Thyroid gland (tissue), 4 donors: Measurements from ENCODE around the gene HOXC9. TPM values are rescaled to one million over a fixed set of nuclear protein-coding genes. Genes with fewer than 3 reads are reported as not detected.

ENCODE experiments used
- DNase-seq, 2 donors: peaks; one replicate each; pipeline ENCODE4 v3.0.0-alpha.2; 2019
- H3K27ac ChIP-seq, 3 donors: fragments of 200-600 bp; sonication (generic); 1 replicate in 2 of 3; 2 replicates in 1 of 3; pipeline ENCODE4 v1.5.1; 2016 to 2019; ENCODE audit warnings: mild to moderate bottlenecking in 1 of 3, moderate library complexity in 1 of 3
- H3K27me3 ChIP-seq: fragments of 200-600 bp; sonication (generic); one replicate; pipeline ENCODE4 v1.5.1; 2019
- H3K36me3 ChIP-seq, 2 donors: fragments of 200-600 bp; sonication (generic); one replicate each; pipeline ENCODE4 v1.5.1; 2016 to 2019
- H3K4me1 ChIP-seq, 2 donors: fragments of 200-600 bp; sonication (generic); one replicate each; pipeline ENCODE4 v1.5.1; 2017 to 2019
- H3K4me3 ChIP-seq, 3 donors: fragments of 200-600 bp; sonication (generic); replicated peaks in 1 of 3; 1 replicate in 2 of 3; 2 replicates in 1 of 3; pipeline ENCODE4 v1.5.1; 2016; ENCODE audit warnings: mild to moderate bottlenecking in 1 of 3
- H3K9me3 ChIP-seq: fragments of 200-600 bp; sonication (generic); one replicate; pipeline ENCODE4 v1.5.1; 2017
- POLR2A ChIP-seq, 2 donors: fragments of 450-650 bp; IDR thresholded peaks; one replicate each; pipeline ENCODE4 v1.6.1; 2017; ENCODE audit warnings: antibody characterized with exemption in 2 of 2, mild to moderate bottlenecking in 2 of 2, moderate library complexity in 1 of 2
- WGBS, 2 donors: methylation state at CpG; one replicate each; pipeline ENCODE4 v1.1.5; 2017; 5-methylcytosine and 5-hydroxymethylcytosine counted together
- intact Hi-C: fragments of 100-400 bp; cut with DNase I; formaldehyde crosslinking; loops from one replicate; pipeline ENCODE4 v1.15.1; 2023
- total RNA-seq, 4 donors: library from RNA; depleted of rRNA; stranded (reverse); fragments of >200 nt; gene quantifications; one replicate each; pipeline ENCODE4 v1.2.3, GENCODE V29; 2016
- TF ChIP-seq, protein P1 (sequence below), 6 experiments: fragments of 200-600 bp in 3 of 6; fragments of 450-650 bp in 3 of 6; sonication (generic) in 3 of 6; IDR thresholded peaks; one replicate each; pipeline ENCODE4 v1.5.1; 2016 to 2019; ENCODE audit warnings: antibody characterized with exemption in 6 of 6, mild to moderate bottlenecking in 2 of 6, inconsistent platforms in 1 of 6, moderate library complexity in 1 of 6

Gene HOXC9
- total RNA-seq, 4 donors from 2014 or later = 0.22 to 0.27 TPM; not detected in 2

DNA sequence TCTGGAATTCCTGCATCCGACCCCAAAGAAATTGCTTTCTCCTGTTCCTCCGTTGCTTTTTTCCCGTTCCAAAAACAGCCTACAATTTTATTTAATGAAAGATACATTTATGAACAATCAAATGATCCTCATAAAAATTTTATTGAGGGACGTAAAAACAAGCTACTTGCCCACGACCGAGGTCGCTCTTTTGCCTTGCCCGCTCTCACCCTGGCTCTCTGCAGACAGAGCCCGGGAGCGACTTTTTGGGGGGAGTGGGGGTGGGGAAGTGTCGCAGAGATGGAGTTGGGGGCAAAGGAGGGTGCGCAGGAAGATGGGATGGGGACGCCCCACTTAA, 1.1 kb upstream of the HOXC9 start:
- H3K4me3 ChIP-seq = no peak overlapping the region
- H3K9me3 ChIP-seq = no peaks in the 10 kb centered on the region
- intact Hi-C loops = no loop called here
- DNase-seq = no peak
- 11 to 12% methylated on average over 13 of the region's 13 CpGs for WGBS, 2 donors
- no peak for TF ChIP-seq POLR2A (IDR thresholded peaks at IDR 0.05)
- TF ChIP-seq, protein P1, sequence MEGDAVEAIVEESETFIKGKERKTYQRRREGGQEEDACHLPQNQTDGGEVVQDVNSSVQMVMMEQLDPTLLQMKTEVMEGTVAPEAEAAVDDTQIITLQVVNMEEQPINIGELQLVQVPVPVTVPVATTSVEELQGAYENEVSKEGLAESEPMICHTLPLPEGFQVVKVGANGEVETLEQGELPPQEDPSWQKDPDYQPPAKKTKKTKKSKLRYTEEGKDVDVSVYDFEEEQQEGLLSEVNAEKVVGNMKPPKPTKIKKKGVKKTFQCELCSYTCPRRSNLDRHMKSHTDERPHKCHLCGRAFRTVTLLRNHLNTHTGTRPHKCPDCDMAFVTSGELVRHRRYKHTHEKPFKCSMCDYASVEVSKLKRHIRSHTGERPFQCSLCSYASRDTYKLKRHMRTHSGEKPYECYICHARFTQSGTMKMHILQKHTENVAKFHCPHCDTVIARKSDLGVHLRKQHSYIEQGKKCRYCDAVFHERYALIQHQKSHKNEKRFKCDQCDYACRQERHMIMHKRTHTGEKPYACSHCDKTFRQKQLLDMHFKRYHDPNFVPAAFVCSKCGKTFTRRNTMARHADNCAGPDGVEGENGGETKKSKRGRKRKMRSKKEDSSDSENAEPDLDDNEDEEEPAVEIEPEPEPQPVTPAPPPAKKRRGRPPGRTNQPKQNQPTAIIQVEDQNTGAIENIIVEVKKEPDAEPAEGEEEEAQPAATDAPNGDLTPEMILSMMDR (IDR thresholded peaks at IDR 0.05) = no peak
- H3K36me3 ChIP-seq = no peaks in the 10 kb centered on the region
- H3K27ac ChIP-seq = no peak overlapping the region
- peaks cover 11 to 42% of the 10 kb centered on the region in 2 donors for H3K4me1 ChIP-seq
- H3K27me3 ChIP-seq = peaks cover 93% of the 10 kb centered on the region

DNA sequence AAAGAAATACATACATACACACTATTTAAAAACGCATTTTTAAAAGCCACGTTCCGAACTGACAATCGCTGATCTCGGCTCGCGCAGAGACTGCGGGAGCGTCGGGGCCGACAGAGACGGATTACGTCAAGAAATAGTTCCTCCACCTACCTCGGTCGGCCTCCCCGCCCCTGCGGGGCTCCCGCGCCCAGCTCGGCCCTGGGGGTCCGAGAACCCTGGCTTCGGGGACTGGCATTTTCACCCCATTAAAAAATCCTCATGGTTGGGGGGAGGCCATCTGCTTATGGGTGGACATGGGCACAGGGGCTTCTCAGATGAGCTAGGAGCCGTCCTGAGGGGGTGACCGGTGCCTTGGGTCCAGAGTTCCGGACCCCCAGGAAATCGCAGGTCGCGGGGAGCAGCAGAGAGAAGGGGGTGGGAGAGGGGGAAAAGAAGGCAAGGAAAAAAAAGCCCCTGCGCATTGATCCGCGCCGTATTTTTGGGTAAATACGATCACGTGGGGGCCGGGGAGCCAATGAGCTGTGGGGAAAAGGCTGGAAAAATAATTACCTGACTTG, 324 bp upstream of the HOXC9 start:
- WGBS, 2 donors = 4 to 8% methylated on average over 19 to 35 of the region's 35 CpGs
- DNase-seq = no peak
- H3K27ac ChIP-seq = no peak overlapping the region
- H3K4me3 ChIP-seq = no peak overlapping the region
- H3K4me1 ChIP-seq = peaks cover 7 to 36% of the 10 kb centered on the region in 2 donors
- no peaks in the 10 kb centered on the region for H3K9me3 ChIP-seq
- no peak for TF ChIP-seq POLR2A (IDR thresholded peaks at IDR 0.05)
- TF ChIP-seq, protein P1 (IDR thresholded peaks at IDR 0.05) = no peak
- intact Hi-C loops = no loop called here
- H3K27me3 ChIP-seq = peaks cover 92% of the 10 kb centered on the region
- no peaks in the 10 kb centered on the region for H3K36me3 ChIP-seq

DNA sequence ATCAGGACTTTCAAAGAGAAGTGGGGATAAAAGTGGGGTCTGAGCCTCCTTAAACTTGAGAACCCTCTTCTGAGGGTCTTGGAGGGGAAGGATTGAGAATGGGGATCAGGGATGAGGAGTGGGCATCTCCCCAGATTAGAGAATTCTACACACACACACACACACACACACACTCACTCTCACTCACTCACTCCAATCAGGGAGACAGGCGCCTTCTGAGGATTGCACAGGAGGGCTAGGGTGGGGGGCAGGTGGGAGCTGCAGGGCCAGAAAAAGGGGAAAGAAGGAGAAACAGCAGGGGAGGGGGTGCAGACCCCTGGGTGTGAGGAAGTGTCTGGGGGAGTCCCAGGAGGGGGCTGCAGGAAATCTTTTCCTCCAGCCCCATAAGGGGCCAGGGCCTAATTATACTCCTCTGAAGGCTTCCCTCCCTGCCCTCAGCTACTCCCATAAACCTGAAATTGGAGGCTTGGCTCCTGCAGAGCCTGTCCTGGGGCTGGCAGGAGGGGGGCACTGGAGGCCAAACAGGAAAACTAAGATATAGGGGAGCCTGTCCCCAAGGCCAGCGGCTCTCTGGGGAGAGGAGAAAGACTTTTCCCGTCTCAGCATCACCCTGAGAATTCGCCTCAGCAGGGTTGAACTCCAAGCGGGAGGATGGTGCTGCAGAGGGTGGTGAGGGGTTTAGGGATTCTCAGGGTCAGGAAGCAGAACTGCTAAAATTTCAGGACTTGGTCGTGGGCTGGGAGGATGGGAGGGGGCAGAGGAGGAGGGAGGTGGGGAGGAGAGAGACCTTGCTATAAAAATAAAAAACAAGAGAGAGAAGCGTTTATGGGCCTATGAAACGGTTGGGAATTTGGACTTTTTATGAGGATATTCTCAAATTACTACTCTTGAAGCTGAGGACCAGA, 1.6 kb downstream of the HOXC9 start:
- Histone ChIP-seq H3K4me3 (no peak overlapping the region), H3K4me1 (peaks cover 4 to 28% of the 10 kb centered on the region in 2 donors), H3K36me3 (no peaks in the 10 kb centered on the region), H3K9me3 (no peaks in the 10 kb centered on the region), H3K27me3 (peaks cover 89% of the 10 kb centered on the region), H3K27ac (no peak overlapping the region)
- no peak for TF ChIP-seq POLR2A (IDR thresholded peaks at IDR 0.05)
- TF ChIP-seq, protein P1 (IDR thresholded peaks at IDR 0.05) = no peak
- no peak for DNase-seq
- intact Hi-C loops = no loop called here
- 20 to 25% methylated on average over 8 of the region's 8 CpGs for WGBS, 2 donors

DNA sequence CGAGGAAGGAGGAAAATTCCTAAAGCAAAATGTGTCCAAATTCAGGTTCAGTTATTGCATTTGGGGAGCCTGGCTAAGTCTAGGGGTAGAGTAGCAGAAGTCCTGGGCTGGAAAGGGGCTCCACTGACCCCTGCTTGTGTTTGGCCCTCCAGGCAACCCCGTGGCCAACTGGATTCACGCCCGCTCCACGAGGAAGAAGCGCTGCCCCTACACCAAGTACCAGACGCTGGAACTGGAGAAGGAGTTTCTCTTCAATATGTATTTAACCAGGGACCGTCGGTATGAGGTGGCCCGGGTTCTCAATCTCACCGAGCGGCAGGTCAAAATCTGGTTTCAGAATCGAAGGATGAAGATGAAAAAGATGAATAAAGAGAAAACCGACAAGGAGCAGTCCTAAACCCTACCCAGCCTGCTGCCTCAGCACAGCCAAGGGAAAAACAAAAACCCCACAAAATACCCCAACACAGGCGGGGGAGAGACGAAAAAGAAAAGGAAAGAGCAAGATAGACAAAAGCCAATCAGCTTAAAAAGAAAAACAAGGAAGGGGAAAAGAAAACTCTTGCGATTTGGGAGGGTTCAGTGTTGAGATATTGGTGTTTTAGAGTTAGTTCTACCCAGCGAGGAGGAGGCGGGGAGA, 2.4 kb downstream of the HOXC9 start:
- Histone ChIP-seq H3K27me3 (peaks cover 83% of the 10 kb centered on the region), H3K4me1 (peaks cover 4 to 27% of the 10 kb centered on the region in 2 donors), H3K9me3 (no peaks in the 10 kb centered on the region), H3K36me3 (no peaks in the 10 kb centered on the region), H3K4me3 (no peak overlapping the region), H3K27ac (no peak overlapping the region)
- intact Hi-C loops = no loop called here
- TF ChIP-seq, protein P1 (IDR thresholded peaks at IDR 0.05) = no peak
- TF ChIP-seq POLR2A (IDR thresholded peaks at IDR 0.05) = no peak
- DNase-seq = no peak
- WGBS, 2 donors = 17 to 20% methylated on average over 19 of the region's 19 CpGs
